Loucy (cell line): ENCODE measurements around the gene HCFC1.

Experiments
- CTCF ChIP-seq: fragments of 200-600 bp; sonication (generic); conservative IDR thresholded peaks from 2 replicates; pipeline ENCODE4 v1.5.1; 2014; ENCODE audit warnings: mild to moderate bottlenecking, antibody characterized with exemption, low read length
- EZH2phosphoT487 ChIP-seq: fragments of 200-600 bp; IDR thresholded peaks from 2 replicates; pipeline ENCODE4 v1.6.1; 2018; ENCODE audit warnings: antibody characterized with exemption, mild to moderate bottlenecking, moderate library complexity, borderline replicate concordance

- TF ChIP-seq CTCF = no peak
- TF ChIP-seq EZH2phosphoT487 = no peak
Observed at GRCh38 chrX:153934148-153934761, 37.4 kb downstream of the HCFC1 start.
